ENCODE data around the gene NIPBL. TPM values are rescaled to one million over a fixed set of nuclear protein-coding genes. Genes with fewer than 3 reads are reported as not detected.

The NIPBL gene
- total and polyA plus RNA-seq, 10 of the 15 experiments (the other 5 are each of a cell fraction or from before 2014, with no cell fraction given): 10.4 to 50.4 (median 20.2) TPM

- TF ChIP-seq SREBF1 (IDR thresholded peaks at IDR 0.05; ENCODE audit: low read length) (no peak), PML (IDR thresholded peaks at IDR 0.05; ENCODE audit: low read length) (no peak), NFYA (IDR thresholded peaks at IDR 0.05; ENCODE audit: borderline replicate concordance, low read depth, low read length) (no peak), SMARCA5 (IDR thresholded peaks at IDR 0.05) (no peak), MYB (IDR thresholded peaks at IDR 0.05; ENCODE audit: borderline replicate concordance, low read depth, low read length) (no peak), ZSCAN29 (IDR thresholded peaks at IDR 0.05) (no peak), IRF5 (IDR thresholded peaks at IDR 0.05; ENCODE audit: borderline replicate concordance) (no peak), EGR1 (IDR thresholded peaks at IDR 0.05; ENCODE audit: borderline replicate concordance in 1 of 2, low read depth in 2 of 2, low read length in 2 of 2) (no peak), KDM1A (IDR thresholded peaks at IDR 0.05; ENCODE audit: borderline replicate concordance) (no peak), BCL11A (IDR thresholded peaks at IDR 0.05; ENCODE audit: low read depth, low read length) (no peak), USF1 (IDR thresholded peaks at IDR 0.05; ENCODE audit: borderline replicate concordance, extremely low read length, insufficient read depth, low read depth, low read length) (no peak), LARP7 (IDR thresholded peaks at IDR 0.05) (no peak), SRF (IDR thresholded peaks at IDR 0.05; ENCODE audit: low read depth in 2 of 2, low read length in 2 of 2) (no peak), HCFC1 (IDR thresholded peaks at IDR 0.05; ENCODE audit: low read length) (no peak), PRDM15 (CRISPR knock-in tag; IDR thresholded peaks at IDR 0.05) (no peak), MEF2A (IDR thresholded peaks at IDR 0.05; ENCODE audit: insufficient read depth, low read depth, low read length) (peak; percentile 75; the same call in 1 of the 2 replicates), ZNF217 (IDR thresholded peaks at IDR 0.05) (no peak), FOXM1 (IDR thresholded peaks at IDR 0.05; ENCODE audit: low read depth, low read length) (peak; percentile 40; the same call in 1 of the 2 replicates), GABPA (IDR thresholded peaks at IDR 0.05; ENCODE audit: low read depth) (no peak), NKRF (conservative IDR thresholded peaks at IDR 0.05) (no peak), ETV6 (conservative IDR thresholded peaks at IDR 0.05 in 1 of 2, IDR thresholded peaks at IDR 0.05 in 1 of 2; ENCODE audit: borderline replicate concordance in 1 of 2, low read depth in 1 of 2) (no peak), MEF2B (IDR thresholded peaks at IDR 0.05; ENCODE audit: partially characterized antibody, poor library complexity, severe bottlenecking) (no peak)
Measured at GRCh38 chr5:36998578-36998977, 122.0 kb downstream of the NIPBL start (continued).
